Upper lobe of left lung (tissue), 4 donors: Measurements from ENCODE around the gene GLT8D1.

Experiments used
- EP300 ChIP-seq, 4 donors: sonication (generic); formaldehyde crosslinking; IDR thresholded peaks; one replicate each; pipeline ENCODE4 v1.5.1; 2017; ENCODE audit warnings: antibody characterized with exemption in 4 of 4, control low read depth in 2 of 4
- TF ChIP-seq, protein P1 (sequence below), 6 experiments: fragments of 450-650 bp in 4 of 6; fragments of 200-600 bp in 2 of 6; sonication (generic) in 2 of 6; IDR thresholded peaks; one replicate each; pipeline ENCODE4 v1.5.1; 2016 to 2019; ENCODE audit warnings: antibody characterized with exemption in 6 of 6

- TF ChIP-seq, protein P1, sequence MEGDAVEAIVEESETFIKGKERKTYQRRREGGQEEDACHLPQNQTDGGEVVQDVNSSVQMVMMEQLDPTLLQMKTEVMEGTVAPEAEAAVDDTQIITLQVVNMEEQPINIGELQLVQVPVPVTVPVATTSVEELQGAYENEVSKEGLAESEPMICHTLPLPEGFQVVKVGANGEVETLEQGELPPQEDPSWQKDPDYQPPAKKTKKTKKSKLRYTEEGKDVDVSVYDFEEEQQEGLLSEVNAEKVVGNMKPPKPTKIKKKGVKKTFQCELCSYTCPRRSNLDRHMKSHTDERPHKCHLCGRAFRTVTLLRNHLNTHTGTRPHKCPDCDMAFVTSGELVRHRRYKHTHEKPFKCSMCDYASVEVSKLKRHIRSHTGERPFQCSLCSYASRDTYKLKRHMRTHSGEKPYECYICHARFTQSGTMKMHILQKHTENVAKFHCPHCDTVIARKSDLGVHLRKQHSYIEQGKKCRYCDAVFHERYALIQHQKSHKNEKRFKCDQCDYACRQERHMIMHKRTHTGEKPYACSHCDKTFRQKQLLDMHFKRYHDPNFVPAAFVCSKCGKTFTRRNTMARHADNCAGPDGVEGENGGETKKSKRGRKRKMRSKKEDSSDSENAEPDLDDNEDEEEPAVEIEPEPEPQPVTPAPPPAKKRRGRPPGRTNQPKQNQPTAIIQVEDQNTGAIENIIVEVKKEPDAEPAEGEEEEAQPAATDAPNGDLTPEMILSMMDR (IDR thresholded peaks at IDR 0.05): no peak
- no peak for TF ChIP-seq EP300 (IDR thresholded peaks at IDR 0.05)
Observed at GRCh38 chr3:52731590-52731989, 26.0 kb upstream of the GLT8D1 start.
